ENCODE measurements around the gene GFER.

Gene GFER

DNA sequence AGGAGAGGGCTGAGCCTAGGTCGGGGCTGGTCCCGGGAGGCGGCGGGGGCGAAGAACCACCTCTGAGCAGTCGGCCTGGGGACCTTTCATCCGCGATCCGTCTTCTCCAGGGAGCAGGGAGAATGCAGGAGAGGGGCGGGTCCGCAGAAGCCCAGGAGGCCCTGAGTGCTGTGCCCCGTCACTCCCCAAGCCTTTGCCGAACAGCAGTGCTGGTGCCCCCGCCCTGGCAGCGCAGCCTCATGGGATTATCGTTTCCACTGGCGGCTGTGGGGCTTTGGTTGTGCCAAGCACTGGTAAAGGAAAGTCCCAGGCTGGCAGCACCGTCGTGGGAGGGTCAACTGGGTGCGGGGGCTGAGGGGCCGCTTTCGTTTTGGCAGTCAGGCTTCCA is 11.5 kb upstream of the GFER start:
- no peak for DNase-seq (ENCODE audit: low read depth)
- TF ChIP-seq, protein P1, sequence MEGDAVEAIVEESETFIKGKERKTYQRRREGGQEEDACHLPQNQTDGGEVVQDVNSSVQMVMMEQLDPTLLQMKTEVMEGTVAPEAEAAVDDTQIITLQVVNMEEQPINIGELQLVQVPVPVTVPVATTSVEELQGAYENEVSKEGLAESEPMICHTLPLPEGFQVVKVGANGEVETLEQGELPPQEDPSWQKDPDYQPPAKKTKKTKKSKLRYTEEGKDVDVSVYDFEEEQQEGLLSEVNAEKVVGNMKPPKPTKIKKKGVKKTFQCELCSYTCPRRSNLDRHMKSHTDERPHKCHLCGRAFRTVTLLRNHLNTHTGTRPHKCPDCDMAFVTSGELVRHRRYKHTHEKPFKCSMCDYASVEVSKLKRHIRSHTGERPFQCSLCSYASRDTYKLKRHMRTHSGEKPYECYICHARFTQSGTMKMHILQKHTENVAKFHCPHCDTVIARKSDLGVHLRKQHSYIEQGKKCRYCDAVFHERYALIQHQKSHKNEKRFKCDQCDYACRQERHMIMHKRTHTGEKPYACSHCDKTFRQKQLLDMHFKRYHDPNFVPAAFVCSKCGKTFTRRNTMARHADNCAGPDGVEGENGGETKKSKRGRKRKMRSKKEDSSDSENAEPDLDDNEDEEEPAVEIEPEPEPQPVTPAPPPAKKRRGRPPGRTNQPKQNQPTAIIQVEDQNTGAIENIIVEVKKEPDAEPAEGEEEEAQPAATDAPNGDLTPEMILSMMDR (IDR thresholded peaks at IDR 0.05; ENCODE audit: low read depth, low read length, missing control alignments), result no peak
- in situ Hi-C loops (cut with HindIII; ENCODE audit: low sequenced_read_pairs), result no loop called here
- H3K4me3 ChIP-seq (ENCODE audit: low read depth, low read length), result peak overlapping the region; percentile 93

DNA sequence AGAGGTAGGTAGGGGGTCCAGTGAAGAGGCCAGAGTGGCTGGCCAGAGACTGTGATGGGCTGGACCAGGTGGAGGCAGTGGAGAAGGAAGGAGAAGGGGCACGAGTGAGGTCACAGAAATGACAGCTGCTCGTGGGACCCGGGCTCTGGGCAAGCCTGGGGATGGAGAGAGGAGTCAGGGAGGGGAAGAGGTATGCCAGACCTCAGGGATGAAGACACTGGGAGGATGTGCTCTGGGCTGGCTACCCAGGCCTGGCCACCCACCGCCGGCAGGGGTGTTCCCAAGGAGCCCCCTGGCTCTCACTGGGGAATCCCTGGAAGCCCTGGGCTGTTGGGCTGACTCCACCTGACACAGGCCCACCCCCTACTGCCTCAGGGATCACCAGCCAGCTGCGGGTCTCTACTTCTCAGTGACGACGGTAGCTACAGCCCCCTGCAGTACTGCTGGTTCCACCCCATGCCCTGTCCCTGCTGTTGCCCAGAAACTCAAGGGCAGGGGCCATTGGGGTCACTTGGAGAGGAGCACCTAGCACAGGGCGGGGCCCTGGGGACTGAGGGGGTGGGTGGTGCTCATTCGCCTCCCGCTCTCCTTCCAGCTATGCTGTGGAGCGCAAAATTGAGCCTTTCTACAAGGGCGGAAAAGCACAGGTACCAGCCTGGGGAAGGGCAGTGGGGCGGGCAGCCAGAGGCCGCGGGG is 10.4 kb upstream of the GFER start:
- in situ Hi-C loops (cut with HindIII; ENCODE audit: low sequenced_read_pairs), result no loop called here

DNA sequence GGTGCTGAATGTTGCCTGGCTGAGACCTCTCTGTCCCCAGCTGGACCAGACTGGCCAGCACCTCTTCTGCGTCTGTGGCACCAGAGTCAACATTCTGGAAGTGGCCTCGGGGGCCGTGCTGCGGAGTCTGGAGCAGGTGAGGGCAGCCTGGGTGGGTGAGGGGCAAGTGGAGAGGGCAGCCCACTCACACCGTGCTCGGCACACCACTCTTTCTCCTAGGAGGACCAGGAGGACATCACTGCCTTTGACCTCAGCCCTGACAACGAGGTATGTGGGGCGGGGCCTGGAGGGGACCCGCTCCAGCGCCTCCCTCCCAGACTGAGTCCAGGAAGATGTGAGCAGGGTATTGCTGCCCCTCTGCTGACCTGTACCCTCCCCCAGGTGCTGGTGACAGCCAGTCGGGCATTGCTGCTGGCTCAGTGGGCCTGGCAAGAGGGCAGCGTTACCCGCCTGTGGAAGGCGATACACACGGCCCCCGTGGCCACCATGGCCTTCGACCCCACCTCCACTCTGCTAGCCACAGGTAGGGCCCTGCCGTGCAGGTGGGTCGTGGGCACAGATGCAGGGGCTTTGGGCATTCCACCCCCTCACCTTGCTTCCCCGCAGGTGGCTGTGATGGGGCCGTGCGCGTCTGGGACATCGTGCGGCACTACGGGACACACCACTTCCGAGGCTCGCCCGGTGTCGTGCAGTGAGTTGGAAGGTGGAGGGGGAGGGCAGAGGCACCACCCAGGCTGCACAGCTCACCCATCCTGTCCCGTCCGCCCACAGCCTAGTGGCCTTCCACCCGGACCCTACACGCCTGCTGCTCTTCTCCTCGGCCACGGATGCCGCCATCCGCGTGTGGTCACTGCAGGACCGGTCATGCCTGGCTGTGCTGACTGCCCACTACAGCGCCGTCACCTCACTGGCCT is 9.6 kb upstream of the GFER start:
- TF ChIP-seq, protein P1 (IDR thresholded peaks at IDR 0.05; ENCODE audit: low read depth, low read length, missing control alignments), result no peak
- DNase-seq (ENCODE audit: low read depth), result no peak
- in situ Hi-C loops (cut with HindIII; ENCODE audit: low sequenced_read_pairs), result no loop called here
- H3K4me3 ChIP-seq (ENCODE audit: low read depth, low read length), result no peak overlapping the region

More for the DNA sequence above, 10.4 kb upstream of the GFER start:
- no peak overlapping the region for H3K4me3 ChIP-seq (ENCODE audit: low read depth, low read length)
- DNase-seq (ENCODE audit: low read depth), result no peak
- TF ChIP-seq, protein P1 (IDR thresholded peaks at IDR 0.05; ENCODE audit: low read depth, low read length, missing control alignments), result no peak

DNA sequence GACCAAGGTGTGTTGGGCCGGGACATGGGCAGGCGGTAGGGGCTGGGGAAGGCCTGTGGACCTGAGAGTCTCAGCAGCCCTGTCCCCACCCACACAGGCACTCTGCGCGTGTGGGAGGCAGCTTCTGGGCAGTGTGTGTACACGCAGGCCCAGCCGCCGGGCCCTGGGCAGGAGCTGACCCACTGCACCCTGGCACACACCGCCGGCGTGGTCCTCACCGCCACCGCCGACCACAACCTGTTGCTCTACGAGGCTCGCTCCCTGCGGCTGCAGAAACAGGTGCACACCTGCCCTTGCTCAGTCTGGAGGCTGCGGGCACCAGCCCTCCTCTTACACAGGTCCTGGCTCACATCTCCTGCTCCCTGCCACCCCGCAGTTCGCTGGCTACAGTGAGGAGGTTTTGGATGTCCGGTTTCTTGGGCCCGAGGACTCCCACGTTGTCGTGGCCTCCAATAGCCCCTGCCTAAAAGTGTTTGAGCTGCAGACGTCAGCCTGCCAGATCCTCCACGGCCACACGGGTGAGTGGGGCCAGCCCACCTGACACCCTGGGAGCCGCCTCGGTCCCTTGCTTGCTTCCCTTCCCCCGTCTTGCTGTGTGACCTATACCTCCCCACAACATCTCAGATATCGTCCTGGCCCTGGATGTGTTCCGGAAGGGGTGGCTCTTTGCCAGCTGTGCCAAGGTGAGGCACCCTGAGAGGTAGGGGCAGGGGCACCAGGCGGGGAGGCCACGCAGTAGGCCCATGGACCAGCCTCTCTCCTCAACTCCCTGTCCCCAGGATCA is 8.4 kb upstream of the GFER start:
- no peak overlapping the region for H3K4me3 ChIP-seq (ENCODE audit: low read depth, low read length)
- DNase-seq (ENCODE audit: low read depth), result no peak
- in situ Hi-C loops (cut with HindIII; ENCODE audit: low sequenced_read_pairs), result no loop called here
- TF ChIP-seq, protein P1 (IDR thresholded peaks at IDR 0.05; ENCODE audit: low read depth, low read length, missing control alignments), result no peak

DNA sequence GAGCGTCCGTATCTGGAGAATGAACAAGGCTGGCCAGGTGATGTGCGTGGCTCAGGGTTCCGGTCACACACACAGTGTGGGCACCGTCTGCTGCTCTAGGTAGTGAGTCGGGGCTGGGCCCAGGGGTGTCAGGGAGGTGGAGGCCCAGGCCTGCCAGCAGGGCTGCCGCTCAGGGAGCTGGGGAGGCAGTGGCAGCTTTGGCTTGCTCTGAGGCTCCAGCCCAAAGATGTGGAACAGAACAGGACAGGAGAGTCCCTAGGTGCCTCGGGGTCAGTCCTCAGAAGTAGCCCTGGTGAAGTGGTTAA is 7.8 kb upstream of the GFER start:
- TF ChIP-seq, protein P1 (IDR thresholded peaks at IDR 0.05; ENCODE audit: low read depth, low read length, missing control alignments), result no peak
- in situ Hi-C loops (cut with HindIII; ENCODE audit: low sequenced_read_pairs), result no loop called here
- no peak overlapping the region for H3K4me3 ChIP-seq (ENCODE audit: low read depth, low read length)
- no peak for DNase-seq (ENCODE audit: low read depth)
